ENCODE measurements around the gene BEST1.

DNA sequence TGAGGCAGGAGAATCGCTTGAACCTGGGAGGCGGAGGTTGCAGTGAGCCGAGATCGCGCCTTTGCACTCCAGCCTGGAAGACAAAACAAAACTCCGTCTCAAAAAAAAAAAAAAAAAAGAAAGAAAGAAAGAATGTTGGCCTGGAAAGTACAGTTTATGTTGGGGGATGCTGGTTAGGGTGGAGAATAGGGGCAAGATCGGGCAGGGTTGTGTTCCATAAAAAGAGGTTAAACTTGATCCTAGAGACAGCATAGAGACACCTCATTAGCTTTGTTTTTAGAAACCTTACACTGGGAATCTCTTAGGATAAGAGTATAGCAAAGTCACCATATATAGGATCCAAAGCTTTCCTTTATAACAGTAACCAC lies 19.2 kb downstream of the BEST1 start:
- TF ChIP-seq, protein P1, sequence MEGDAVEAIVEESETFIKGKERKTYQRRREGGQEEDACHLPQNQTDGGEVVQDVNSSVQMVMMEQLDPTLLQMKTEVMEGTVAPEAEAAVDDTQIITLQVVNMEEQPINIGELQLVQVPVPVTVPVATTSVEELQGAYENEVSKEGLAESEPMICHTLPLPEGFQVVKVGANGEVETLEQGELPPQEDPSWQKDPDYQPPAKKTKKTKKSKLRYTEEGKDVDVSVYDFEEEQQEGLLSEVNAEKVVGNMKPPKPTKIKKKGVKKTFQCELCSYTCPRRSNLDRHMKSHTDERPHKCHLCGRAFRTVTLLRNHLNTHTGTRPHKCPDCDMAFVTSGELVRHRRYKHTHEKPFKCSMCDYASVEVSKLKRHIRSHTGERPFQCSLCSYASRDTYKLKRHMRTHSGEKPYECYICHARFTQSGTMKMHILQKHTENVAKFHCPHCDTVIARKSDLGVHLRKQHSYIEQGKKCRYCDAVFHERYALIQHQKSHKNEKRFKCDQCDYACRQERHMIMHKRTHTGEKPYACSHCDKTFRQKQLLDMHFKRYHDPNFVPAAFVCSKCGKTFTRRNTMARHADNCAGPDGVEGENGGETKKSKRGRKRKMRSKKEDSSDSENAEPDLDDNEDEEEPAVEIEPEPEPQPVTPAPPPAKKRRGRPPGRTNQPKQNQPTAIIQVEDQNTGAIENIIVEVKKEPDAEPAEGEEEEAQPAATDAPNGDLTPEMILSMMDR (IDR thresholded peaks at IDR 0.05) = no peak
- no peak for TF ChIP-seq POLR2A (IDR thresholded peaks at IDR 0.05)
